ENCODE results near the gene MCEMP1.

- TF ChIP-seq CTCF (IDR thresholded peaks at IDR 0.05) = no peak
- no peak for TF ChIP-seq POLR2A (IDR thresholded peaks at IDR 0.05)
These were observed 39.9 kb downstream of the MCEMP1 start for GRCh38 chr19:7716762-7717161.
